Hematopoietic multipotent progenitor cell treated with erythropoietin and hydrocortisone succinate and interleukin-3 and kit ligand, for 17 days (in vitro differentiated cells): ENCODE results near the gene MUS81.
A peak's percentile ranks its signal among the peaks of the same experiment; 100 is the strongest.
"Not testable (repeated sequence)": the region's sequence is repeated elsewhere in the genome, so short reads cannot be mapped to it uniquely, and the experiment has no call there.

Source experiments
- DNase-seq: peaks from one replicate; pipeline ENCODE4 v3.0.0-alpha.2; 2015; ENCODE audit warnings: low spot score

MUS81 gene

GRCh38 chr11:65860278-65861164, at the start of gene MUS81:
Gene MUS81 (plus strand): TSS chr11:65860433. CDS start chr11:65860754, 321 bp downstream.
- DNase-seq = peak; percentile 99

GRCh38 chr11:65811764-65812475, 48.3 kb upstream of the MUS81 start:
- no peak for DNase-seq

GRCh38 chr11:65814131-65814985, 45.9 kb upstream of the MUS81 start:
- DNase-seq = no peak

- DNase-seq = no peak
These were observed 45.2 kb upstream of the MUS81 start for GRCh38 chr11:65814986-65815565.

- DNase-seq = no peak
These were observed 43.5 kb upstream of the MUS81 start for GRCh38 chr11:65816696-65817095.

GRCh38 chr11:65817312-65817834, 42.9 kb upstream of the MUS81 start:
- DNase-seq = no peak

- DNase-seq = peak; percentile 94
These were observed 42.2 kb upstream of the MUS81 start for GRCh38 chr11:65817835-65818680.

- no peak for DNase-seq
These were observed 39.1 kb upstream of the MUS81 start for GRCh38 chr11:65821107-65821506.

GRCh38 chr11:65822776-65823528, 37.3 kb upstream of the MUS81 start:
- DNase-seq = no peak

GRCh38 chr11:65826984-65827735, 33.1 kb upstream of the MUS81 start:
- DNase-seq = no peak

- DNase-seq = no peak
These were observed 30.8 kb upstream of the MUS81 start for GRCh38 chr11:65829459-65829858.

GRCh38 chr11:65832231-65832630, 28.0 kb upstream of the MUS81 start:
- not testable (repeated sequence) for DNase-seq

- DNase-seq = peak; percentile 87
These were observed 26.8 kb upstream of the MUS81 start, which contains the start of gene SNX32 for GRCh38 chr11:65833297-65834030. Gene SNX32 (plus strand): TSS chr11:65833963. CDS start chr11:65834066, 103 bp downstream.

GRCh38 chr11:65834202-65834601, 26.0 kb upstream of the MUS81 start:
- DNase-seq = no peak

- DNase-seq = no peak
These were observed 18.1 kb upstream of the MUS81 start for GRCh38 chr11:65842144-65842543.

GRCh38 chr11:65843811-65844210, 16.4 kb upstream of the MUS81 start:
- no peak for DNase-seq

- DNase-seq = no peak
These were observed 15.9 kb upstream of the MUS81 start for GRCh38 chr11:65844231-65844872.

- no peak for DNase-seq
These were observed 12.5 kb upstream of the MUS81 start for GRCh38 chr11:65847746-65848145.
